ENCODE results near the gene NUFIP1. TPM values are rescaled to one million over a fixed set of nuclear protein-coding genes. Genes with fewer than 3 reads are reported as not detected.

NUFIP1 gene
- total RNA-seq, 4 donors from 2014 or later, result 2.7 to 4.4 (median 3.7) TPM

- TF ChIP-seq, protein P1, sequence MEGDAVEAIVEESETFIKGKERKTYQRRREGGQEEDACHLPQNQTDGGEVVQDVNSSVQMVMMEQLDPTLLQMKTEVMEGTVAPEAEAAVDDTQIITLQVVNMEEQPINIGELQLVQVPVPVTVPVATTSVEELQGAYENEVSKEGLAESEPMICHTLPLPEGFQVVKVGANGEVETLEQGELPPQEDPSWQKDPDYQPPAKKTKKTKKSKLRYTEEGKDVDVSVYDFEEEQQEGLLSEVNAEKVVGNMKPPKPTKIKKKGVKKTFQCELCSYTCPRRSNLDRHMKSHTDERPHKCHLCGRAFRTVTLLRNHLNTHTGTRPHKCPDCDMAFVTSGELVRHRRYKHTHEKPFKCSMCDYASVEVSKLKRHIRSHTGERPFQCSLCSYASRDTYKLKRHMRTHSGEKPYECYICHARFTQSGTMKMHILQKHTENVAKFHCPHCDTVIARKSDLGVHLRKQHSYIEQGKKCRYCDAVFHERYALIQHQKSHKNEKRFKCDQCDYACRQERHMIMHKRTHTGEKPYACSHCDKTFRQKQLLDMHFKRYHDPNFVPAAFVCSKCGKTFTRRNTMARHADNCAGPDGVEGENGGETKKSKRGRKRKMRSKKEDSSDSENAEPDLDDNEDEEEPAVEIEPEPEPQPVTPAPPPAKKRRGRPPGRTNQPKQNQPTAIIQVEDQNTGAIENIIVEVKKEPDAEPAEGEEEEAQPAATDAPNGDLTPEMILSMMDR (IDR thresholded peaks at IDR 0.05), result no peak
- TF ChIP-seq POLR2A (IDR thresholded peaks at IDR 0.05) (no peak), EP300 (IDR thresholded peaks at IDR 0.05) (no peak)
- Histone ChIP-seq H3K4me1 (peaks cover 0 to 8% (median 0%) of the 10 kb centered on the region in 4 donors), H3K36me3 (no peaks in the 10 kb centered on the region), H3K27me3 (no peaks in the 10 kb centered on the region), H3K4me3 (no peak overlapping the region), H3K9me3 (peaks cover 0 to 3% (median 0%) of the 10 kb centered on the region in 4 donors), H3K27ac (no peak overlapping the region)
- no peak for DNase-seq (ENCODE audit: low spot score in 2 of 2)
- 80 to 85% methylated on average over 3 of the region's 3 CpGs for WGBS, 2 donors
Measured at GRCh38 chr13:44912278-44913016, 76.8 kb downstream of the NUFIP1 start.

- 69 to 78% methylated on average over 5 of the region's 5 CpGs for WGBS, 2 donors
- H3K27ac ChIP-seq, result no peak overlapping the region
Measured at GRCh38 chr13:44908712-44909111, 80.6 kb downstream of the NUFIP1 start.

DNA sequence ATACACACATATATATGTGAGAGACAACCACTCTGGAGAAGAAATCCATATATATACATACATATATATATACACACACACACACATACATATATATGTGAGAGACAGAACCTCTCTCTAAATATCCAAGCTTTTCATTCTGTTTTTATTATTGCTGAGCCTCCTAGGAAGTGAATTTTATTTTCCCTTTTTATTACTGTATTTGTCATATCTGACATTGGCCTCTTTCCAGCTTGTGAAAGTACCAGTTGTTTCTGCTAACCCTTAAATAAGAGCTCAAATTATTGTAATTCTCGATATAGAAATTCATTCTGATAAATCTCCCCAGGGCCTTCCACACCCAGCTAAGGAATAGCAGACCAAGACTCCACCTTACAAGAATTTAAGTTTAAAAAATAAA, 81.0 kb downstream of the NUFIP1 start:
- Histone ChIP-seq H3K36me3 (no peaks in the 10 kb centered on the region), H3K4me1 (peaks cover 0 to 42% (median 34%) of the 10 kb centered on the region in 4 donors), H3K4me3 (no peak overlapping the region), H3K27ac (no peak overlapping the region), H3K9me3 (peaks cover 0 to 3% (median 0%) of the 10 kb centered on the region in 4 donors), H3K27me3 (no peaks in the 10 kb centered on the region)
- 50 to 52% methylated on average over 1 of the region's 1 CpG for WGBS, 2 donors
- DNase-seq (ENCODE audit: low spot score in 2 of 2), result no peak
- TF ChIP-seq EP300 (IDR thresholded peaks at IDR 0.05) (no peak), POLR2A (IDR thresholded peaks at IDR 0.05) (no peak)
- TF ChIP-seq, protein P1 (IDR thresholded peaks at IDR 0.05), result no peak

More at GRCh38 chr13:44908712-44909111, 80.6 kb downstream of the NUFIP1 start:
- Histone ChIP-seq H3K4me1 (peaks cover 0 to 38% (median 30%) of the 10 kb centered on the region in 4 donors), H3K4me3 (no peak overlapping the region), H3K27me3 (no peaks in the 10 kb centered on the region), H3K36me3 (no peaks in the 10 kb centered on the region), H3K9me3 (peaks cover 0 to 3% (median 0%) of the 10 kb centered on the region in 4 donors)
- no peak for DNase-seq (ENCODE audit: low spot score in 2 of 2)
- TF ChIP-seq, protein P1 (IDR thresholded peaks at IDR 0.05), result no peak

- peak overlapping the region in 3 of 4 donors; percentile 48 to 79 (median 75) for H3K27ac ChIP-seq
- H3K27me3 ChIP-seq, result no peaks in the 10 kb centered on the region
- TF ChIP-seq POLR2A (IDR thresholded peaks at IDR 0.05), result no peak
- TF ChIP-seq EP300 (IDR thresholded peaks at IDR 0.05), result peak in 1 of 2 donors; percentile 15
- TF ChIP-seq, protein P1 (IDR thresholded peaks at IDR 0.05), result no peak
- H3K4me1 ChIP-seq, result peaks cover 0 to 48% (median 38%) of the 10 kb centered on the region in 4 donors
- DNase-seq (ENCODE audit: low spot score in 2 of 2), result no peak
- 5 to 25% methylated on average over 6 of the region's 6 CpGs for WGBS, 2 donors
- no peak overlapping the region for H3K4me3 ChIP-seq
- no peaks in the 10 kb centered on the region for H3K36me3 ChIP-seq
- peaks cover 0 to 3% (median 0%) of the 10 kb centered on the region in 4 donors for H3K9me3 ChIP-seq
Measured at GRCh38 chr13:44906713-44907112, 82.6 kb downstream of the NUFIP1 start.

GRCh38 chr13:44906230-44906629, 83.0 kb downstream of the NUFIP1 start:
- Histone ChIP-seq H3K4me1 (peaks cover 0 to 48% (median 38%) of the 10 kb centered on the region in 4 donors), H3K27ac (peak overlapping the region in 3 of 4 donors; percentile 48 to 79 (median 75))

More at GRCh38 chr13:44906230-44906629, 83.0 kb downstream of the NUFIP1 start:
- TF ChIP-seq, protein P1 (IDR thresholded peaks at IDR 0.05), result no peak
- TF ChIP-seq POLR2A (IDR thresholded peaks at IDR 0.05), result no peak
- no peak for TF ChIP-seq EP300 (IDR thresholded peaks at IDR 0.05)
- Histone ChIP-seq H3K9me3 (peaks cover 0 to under 1% (median 0%) of the 10 kb centered on the region in 4 donors), H3K4me3 (no peak overlapping the region), H3K36me3 (no peaks in the 10 kb centered on the region), H3K27me3 (no peaks in the 10 kb centered on the region)
- DNase-seq (ENCODE audit: low spot score in 2 of 2), result no peak
- WGBS, 2 donors, result 82% methylated on average over 4 of the region's 4 CpGs
